ENCODE measurements around the gene HDAC2. TPM values are rescaled to one million over a fixed set of nuclear protein-coding genes. Genes with fewer than 3 reads are reported as not detected.

HDAC2 gene
- total RNA-seq, 1 experiment from 2014 or later: 66.1 TPM

DNA sequence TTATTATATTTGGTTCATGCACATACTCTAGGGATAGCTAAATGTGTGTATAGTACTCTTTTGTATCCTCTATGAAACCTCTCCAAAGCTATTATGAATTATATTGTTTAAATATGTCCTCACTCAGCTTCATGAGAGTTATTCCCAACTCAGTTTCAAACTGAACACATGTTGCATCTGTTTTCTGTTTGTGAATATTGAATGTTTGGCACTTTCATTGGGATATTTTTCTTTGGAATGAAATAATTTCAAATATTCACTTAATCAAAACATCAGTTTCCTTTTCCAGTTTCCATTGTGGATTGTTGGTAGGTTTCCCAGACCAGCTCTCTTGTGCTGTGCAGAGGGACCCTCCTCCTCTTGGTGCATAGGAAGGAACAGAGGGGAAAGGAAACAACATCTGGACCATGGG, 46.6 kb downstream of the HDAC2 start:
- Histone ChIP-seq H3K27me3 (ENCODE audit: low read length) (no peaks in the 10 kb centered on the region), H3K4me1 (ENCODE audit: insufficient read depth, low read length) (no peaks in the 10 kb centered on the region), H4K20me1 (ENCODE audit: low read length) (no peaks in the 10 kb centered on the region), H3K9ac (ENCODE audit: low read length) (no peak overlapping the region), H3K9me3 (ENCODE audit: low read length) (no peaks in the 10 kb centered on the region), H3K27ac (ENCODE audit: low read length) (no peak overlapping the region), H3F3A (ENCODE audit: low read length, unreplicated experiment) (no peaks in the 10 kb centered on the region), H3K4me3 (ENCODE audit: low read length) (no peak overlapping the region), H2AFZ (ENCODE audit: low read length) (no peak overlapping the region), H3K4me2 (ENCODE audit: low read length) (no peak overlapping the region), H3K36me3 (ENCODE audit: low read depth, low read length) (no peaks in the 10 kb centered on the region), H3K79me2 (ENCODE audit: low read length) (no peaks in the 10 kb centered on the region), H3K9me2 (replicated peaks; ENCODE audit: low read length) (no peaks in the 10 kb centered on the region)
- CTCF ChIA-PET: no interaction called here
- no peak for TF ChIP-seq EZH2 (IDR thresholded peaks at IDR 0.05; ENCODE audit: low read length, unreplicated experiment)
- TF ChIP-seq, protein P1, sequence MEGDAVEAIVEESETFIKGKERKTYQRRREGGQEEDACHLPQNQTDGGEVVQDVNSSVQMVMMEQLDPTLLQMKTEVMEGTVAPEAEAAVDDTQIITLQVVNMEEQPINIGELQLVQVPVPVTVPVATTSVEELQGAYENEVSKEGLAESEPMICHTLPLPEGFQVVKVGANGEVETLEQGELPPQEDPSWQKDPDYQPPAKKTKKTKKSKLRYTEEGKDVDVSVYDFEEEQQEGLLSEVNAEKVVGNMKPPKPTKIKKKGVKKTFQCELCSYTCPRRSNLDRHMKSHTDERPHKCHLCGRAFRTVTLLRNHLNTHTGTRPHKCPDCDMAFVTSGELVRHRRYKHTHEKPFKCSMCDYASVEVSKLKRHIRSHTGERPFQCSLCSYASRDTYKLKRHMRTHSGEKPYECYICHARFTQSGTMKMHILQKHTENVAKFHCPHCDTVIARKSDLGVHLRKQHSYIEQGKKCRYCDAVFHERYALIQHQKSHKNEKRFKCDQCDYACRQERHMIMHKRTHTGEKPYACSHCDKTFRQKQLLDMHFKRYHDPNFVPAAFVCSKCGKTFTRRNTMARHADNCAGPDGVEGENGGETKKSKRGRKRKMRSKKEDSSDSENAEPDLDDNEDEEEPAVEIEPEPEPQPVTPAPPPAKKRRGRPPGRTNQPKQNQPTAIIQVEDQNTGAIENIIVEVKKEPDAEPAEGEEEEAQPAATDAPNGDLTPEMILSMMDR (conservative IDR thresholded peaks at IDR 0.05; ENCODE audit: low read depth, low read length): no peak
- no peak for TF ChIP-seq EZH2phosphoT487 (IDR thresholded peaks at IDR 0.05; ENCODE audit: borderline replicate concordance, low read length)
- BruUV-seq (replicated peaks): no TSS peak
- DNase-seq (no peak), ATAC-seq (no peak)
- POLR2A ChIA-PET (ENCODE audit: unreplicated experiment): no interaction called here
- intact Hi-C loops (cut with micrococcal nuclease): no loop called here

DNA sequence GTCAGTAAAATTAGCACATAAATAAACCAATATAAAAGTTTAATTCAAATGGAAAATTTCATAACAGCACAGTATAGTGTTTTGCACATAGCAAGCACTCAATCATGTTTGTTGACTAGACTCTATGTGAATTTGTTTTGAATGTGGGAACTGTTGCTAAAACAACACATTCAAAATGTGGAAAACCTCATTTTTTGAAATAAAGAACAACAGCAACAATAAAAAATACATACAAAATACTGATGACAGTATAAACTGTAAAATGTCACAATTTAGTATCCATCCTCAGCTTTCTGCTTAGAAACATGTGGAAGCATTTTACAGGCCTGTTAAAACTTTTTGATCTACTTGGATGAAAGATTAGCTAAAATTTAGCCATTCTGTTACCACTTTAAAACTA, 47.4 kb downstream of the HDAC2 start:
- Histone ChIP-seq H3K27me3 (ENCODE audit: low read length) (no peaks in the 10 kb centered on the region), H3F3A (ENCODE audit: low read length, unreplicated experiment) (no peaks in the 10 kb centered on the region), H4K20me1 (ENCODE audit: low read length) (no peaks in the 10 kb centered on the region), H3K4me1 (ENCODE audit: insufficient read depth, low read length) (no peaks in the 10 kb centered on the region), H3K79me2 (ENCODE audit: low read length) (no peaks in the 10 kb centered on the region), H3K9ac (ENCODE audit: low read length) (no peak overlapping the region), H3K4me3 (ENCODE audit: low read length) (no peak overlapping the region), H3K36me3 (ENCODE audit: low read depth, low read length) (no peaks in the 10 kb centered on the region), H3K4me2 (ENCODE audit: low read length) (no peak overlapping the region), H3K27ac (ENCODE audit: low read length) (no peak overlapping the region), H3K9me2 (replicated peaks; ENCODE audit: low read length) (no peaks in the 10 kb centered on the region), H2AFZ (ENCODE audit: low read length) (no peak overlapping the region), H3K9me3 (ENCODE audit: low read length) (no peaks in the 10 kb centered on the region)
- TF ChIP-seq, protein P1 (conservative IDR thresholded peaks at IDR 0.05; ENCODE audit: low read depth, low read length): no peak
- TF ChIP-seq EZH2 (IDR thresholded peaks at IDR 0.05; ENCODE audit: low read length, unreplicated experiment): no peak
- TF ChIP-seq EZH2phosphoT487 (IDR thresholded peaks at IDR 0.05; ENCODE audit: borderline replicate concordance, low read length): no peak
- DNase-seq (no peak), ATAC-seq (no peak)
- ChIA-PET CTCF (no interaction called here), POLR2A (ENCODE audit: unreplicated experiment) (interaction anchor here (0.7 kb wide), 1 partner anchor 904 kb away, joined by 3 read pairs; no protein-coding TSS in a partner anchor)
- intact Hi-C loops (cut with micrococcal nuclease): no loop called here
- BruUV-seq (replicated peaks): no TSS peak

DNA sequence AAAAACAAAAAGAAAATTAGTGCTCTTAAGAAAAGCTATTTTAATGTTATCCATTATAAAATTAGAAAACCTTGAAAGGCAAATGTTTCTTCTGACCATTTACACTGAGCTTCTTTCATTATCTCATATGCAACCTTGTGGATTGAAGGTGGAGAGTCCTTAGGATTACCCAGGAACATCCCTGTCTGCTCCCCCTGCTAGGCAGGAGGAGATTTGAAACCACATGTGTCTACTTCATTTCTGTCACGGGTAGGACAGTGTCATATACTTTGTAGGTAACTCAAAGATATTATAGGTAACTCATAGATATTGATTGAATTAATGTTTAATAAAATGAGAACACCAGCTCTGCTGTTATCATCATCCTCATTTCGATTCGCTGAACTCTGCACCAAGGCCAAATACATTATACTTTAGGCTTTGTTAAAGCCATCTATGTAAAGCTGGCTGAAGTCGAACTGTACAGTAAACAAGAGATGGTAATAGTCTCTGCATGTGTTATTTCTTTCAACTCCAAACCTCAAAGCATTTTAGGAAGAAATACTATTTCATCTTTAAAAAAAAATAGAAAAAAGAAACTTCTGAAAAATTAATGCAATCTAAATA, 49.5 kb downstream of the HDAC2 start:
- Histone ChIP-seq H3K27me3 (ENCODE audit: low read length) (no peaks in the 10 kb centered on the region), H3K79me2 (ENCODE audit: low read length) (no peaks in the 10 kb centered on the region), H3K9me2 (replicated peaks; ENCODE audit: low read length) (no peaks in the 10 kb centered on the region), H3K4me3 (ENCODE audit: low read length) (no peak overlapping the region), H3K9me3 (ENCODE audit: low read length) (no peaks in the 10 kb centered on the region), H2AFZ (ENCODE audit: low read length) (no peak overlapping the region), H3K36me3 (ENCODE audit: low read depth, low read length) (no peaks in the 10 kb centered on the region), H4K20me1 (ENCODE audit: low read length) (no peaks in the 10 kb centered on the region), H3F3A (ENCODE audit: low read length, unreplicated experiment) (no peaks in the 10 kb centered on the region), H3K4me2 (ENCODE audit: low read length) (no peak overlapping the region), H3K9ac (ENCODE audit: low read length) (no peak overlapping the region), H3K27ac (ENCODE audit: low read length) (no peak overlapping the region), H3K4me1 (ENCODE audit: insufficient read depth, low read length) (no peaks in the 10 kb centered on the region)
- DNase-seq: no peak
- ATAC-seq: no peak
- intact Hi-C loops (cut with micrococcal nuclease): no loop called here
- POLR2A ChIA-PET (ENCODE audit: unreplicated experiment): no interaction called here
- BruUV-seq (replicated peaks): no TSS peak
- CTCF ChIA-PET: no interaction called here
- no peak for TF ChIP-seq EZH2 (IDR thresholded peaks at IDR 0.05; ENCODE audit: low read length, unreplicated experiment)
- TF ChIP-seq, protein P1 (conservative IDR thresholded peaks at IDR 0.05; ENCODE audit: low read depth, low read length): no peak
- TF ChIP-seq EZH2phosphoT487 (IDR thresholded peaks at IDR 0.05; ENCODE audit: borderline replicate concordance, low read length): no peak

Measured in PC-3 (cell line).